SKM-1 (cell line): ENCODE results near the gene PFKFB1.

Experiments
- DNase-seq: peaks from one replicate; lab custom pipeline; 2025; ENCODE audit not compliant: unreplicated experiment; lab: John Stamatoyannopoulos, UW

PFKFB1 gene

DNA sequence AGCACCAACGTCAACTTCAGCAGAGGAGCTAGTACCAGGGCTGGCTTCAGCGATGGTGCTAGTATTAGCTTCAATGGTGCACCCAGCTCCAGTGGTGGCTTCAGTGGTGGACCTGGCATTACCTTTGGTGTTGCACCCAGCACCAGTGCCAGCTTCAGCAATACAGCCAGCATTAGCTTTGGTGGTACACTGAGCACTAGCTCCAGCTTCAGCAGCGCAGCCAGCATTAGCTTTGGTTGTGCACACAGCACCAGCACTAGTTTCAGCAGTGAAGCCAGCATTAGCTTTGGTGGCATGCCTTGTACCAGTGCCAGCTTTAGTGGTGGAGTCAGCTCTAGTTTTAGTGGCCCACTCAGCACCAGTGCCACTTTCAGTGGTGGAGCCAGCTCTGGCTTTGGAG is 65.1 kb downstream of the PFKFB1 start:
- DNase-seq, result no peak

- DNase-seq, result no peak
These were observed 67.0 kb downstream of the PFKFB1 start for GRCh38 chrX:54926978-54927377.

GRCh38 chrX:54923376-54923775 is 70.6 kb downstream of the PFKFB1 start:
- no peak for DNase-seq

DNA sequence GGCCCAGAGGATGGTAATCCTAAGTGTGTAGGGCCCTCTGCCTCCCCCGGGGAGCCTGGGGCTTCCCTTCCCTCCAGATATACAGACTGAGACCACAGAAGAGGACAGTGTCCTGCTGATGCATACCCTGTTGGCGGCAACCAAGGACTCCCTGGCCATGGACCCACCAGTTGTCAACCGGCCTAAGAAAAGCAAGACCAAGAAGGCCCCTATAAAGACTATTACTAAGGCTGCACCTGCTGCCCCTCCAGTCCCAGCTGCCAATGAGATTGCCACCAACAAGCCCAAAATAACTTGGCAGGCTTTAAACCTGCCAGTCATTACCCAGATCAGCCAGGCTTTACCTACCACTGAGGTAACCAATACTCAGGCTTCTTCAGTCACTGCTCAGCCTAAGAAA is 71.4 kb downstream of the PFKFB1 start:
- DNase-seq, result no peak

DNA sequence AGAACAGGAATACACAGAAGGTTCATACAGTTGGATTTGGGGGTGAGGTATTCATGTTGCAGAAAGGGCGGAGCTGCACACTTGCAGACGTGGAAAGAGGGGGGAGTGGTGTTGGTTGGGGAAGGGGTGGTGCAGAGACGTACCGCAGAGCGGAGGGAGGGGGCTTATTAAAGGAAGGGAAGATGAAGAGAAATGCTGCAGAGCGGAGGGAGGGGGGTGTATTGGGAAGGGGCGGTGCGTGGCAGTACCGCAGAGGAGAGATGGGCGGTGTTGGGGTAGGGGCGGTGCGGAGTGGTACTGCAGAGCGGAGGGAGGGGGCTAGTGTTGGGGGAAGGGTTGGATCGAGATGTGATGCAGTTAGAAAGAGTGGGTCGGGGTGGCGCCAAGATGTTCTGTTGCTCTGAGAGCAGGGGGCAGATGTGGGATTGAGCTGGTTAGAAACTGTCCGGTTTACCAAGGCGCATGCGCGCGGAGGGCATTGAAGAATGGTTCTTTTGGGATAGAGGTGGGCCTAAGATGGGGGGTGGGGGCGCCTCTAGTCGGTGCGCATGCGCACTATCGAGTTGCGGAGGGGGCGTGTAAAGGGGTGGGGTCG is 72.5 kb downstream of the PFKFB1 start:
- no peak for DNase-seq

DNA sequence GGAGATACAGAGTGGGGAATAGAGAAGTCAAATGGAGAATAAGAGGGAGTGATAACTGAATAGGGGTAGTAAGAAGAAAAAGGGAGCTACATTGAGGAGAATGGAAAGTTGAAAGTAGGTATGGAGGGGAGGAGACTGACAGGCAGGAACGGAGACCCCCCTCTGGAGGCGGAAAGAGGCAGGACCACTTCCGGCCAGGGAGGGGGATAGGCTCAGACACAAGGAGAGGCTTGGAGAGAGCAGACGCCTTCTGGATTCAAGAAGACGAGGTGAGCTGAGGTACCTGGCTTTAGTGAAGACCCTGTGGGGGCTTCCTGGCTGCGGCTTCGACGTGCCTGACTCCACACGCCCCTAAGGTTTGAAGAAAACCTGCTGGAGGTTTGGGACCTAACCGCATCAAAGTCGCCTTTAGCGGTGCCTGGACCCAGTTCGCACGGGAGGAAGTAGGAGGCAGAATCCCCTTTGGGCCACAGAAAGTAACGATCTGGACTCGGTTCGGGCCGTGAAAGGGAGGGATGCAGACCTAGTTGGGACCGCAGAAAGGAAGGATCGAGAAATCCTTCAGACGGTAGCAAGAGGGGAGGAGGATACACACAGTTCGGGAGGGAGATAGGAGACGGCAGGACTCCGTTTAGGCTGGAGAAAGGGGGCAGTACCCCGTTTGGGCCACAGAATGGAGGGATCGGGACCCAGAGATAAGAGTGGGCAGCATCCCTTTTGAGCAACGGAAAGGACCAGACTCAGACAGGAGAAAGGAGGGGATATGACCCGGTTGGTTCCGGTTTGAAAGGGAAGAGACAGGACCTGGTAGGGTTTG is 73.2 kb downstream of the PFKFB1 start, which contains the start of gene TRO:
TSS of gene TRO (plus strand) at position 215 of the 817 bp plus-strand sequence. CDS start 1,423 bp downstream, outside the sequence.
- DNase-seq, result no peak

DNA sequence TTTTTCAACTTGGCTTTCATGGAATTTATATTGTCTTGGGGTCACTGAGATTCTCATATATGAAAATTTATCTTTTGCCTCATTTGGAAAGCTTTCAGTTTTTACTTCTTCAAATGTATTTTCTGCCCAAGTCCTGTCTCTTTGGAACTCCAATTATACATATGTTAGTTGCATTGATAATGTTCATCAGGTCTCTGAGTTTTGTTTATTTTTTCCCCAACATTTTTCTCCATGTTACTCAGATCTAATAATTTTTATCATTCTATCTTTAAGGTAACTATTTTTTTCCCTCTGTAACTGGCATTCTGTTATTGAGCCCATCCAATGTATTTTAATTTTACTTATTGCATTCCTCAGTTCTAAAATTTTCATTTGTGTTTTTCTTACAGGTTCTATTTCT is 84.0 kb downstream of the PFKFB1 start:
- DNase-seq, result no peak

DNA sequence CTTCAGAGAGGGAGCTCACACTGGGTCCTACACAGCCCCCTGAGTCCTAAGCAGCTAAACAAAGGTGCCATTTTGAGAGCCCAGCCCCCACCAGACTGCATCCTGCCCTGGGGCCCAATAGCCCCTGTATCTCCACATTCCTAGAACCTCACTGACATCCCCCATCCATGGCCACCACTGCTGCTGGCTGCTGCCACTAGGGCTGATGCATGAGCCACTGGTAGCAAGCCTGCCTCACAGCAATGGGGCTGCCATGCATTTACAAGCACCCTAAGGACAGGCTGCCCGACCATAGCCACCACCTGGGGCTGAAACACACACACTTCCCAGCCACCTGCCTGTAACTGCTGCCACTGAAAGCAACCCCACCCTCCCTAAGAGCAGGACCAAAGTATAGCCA is 99.8 kb downstream of the PFKFB1 start:
- DNase-seq, result no peak

GRCh38 chrX:54891573-54891972 is 102.4 kb downstream of the PFKFB1 start:
- no peak for DNase-seq

GRCh38 chrX:54885740-54886139 is 108.2 kb downstream of the PFKFB1 start:
- no peak for DNase-seq
